Erythroblast (primary cell): ENCODE data around the gene PKP4.

Source experiments
- GATA1 ChIP-seq: IDR thresholded peaks from 2 replicates; pipeline ENCODE4 v1.6.1; 2011; ENCODE audit warnings: low read depth, mild to moderate bottlenecking, control low read depth, low read length, moderate library complexity
- POLR2A ChIP-seq: IDR thresholded peaks from 2 replicates; pipeline ENCODE4 v1.6.1; 2011; ENCODE audit warnings: mild to moderate bottlenecking, low read length

GRCh38 chr2:158650646-158651357 is 194.1 kb downstream of the PKP4 start:
- TF ChIP-seq POLR2A (no peak), GATA1 (no peak)
